ENCODE results near the gene NFIC.
"Not testable (repeated sequence)": the region's sequence is repeated elsewhere in the genome, so short reads cannot be mapped to it uniquely, and the experiment has no call there.

The NFIC gene

GRCh38 chr19:3365836-3366752 lies at the start of gene NFIC:
Gene NFIC (plus strand): TSS chr19:3366583. CDS start chr19:3366637, 54 bp downstream.
- no peak for DNase-seq (ENCODE audit: low spot score)

DNA sequence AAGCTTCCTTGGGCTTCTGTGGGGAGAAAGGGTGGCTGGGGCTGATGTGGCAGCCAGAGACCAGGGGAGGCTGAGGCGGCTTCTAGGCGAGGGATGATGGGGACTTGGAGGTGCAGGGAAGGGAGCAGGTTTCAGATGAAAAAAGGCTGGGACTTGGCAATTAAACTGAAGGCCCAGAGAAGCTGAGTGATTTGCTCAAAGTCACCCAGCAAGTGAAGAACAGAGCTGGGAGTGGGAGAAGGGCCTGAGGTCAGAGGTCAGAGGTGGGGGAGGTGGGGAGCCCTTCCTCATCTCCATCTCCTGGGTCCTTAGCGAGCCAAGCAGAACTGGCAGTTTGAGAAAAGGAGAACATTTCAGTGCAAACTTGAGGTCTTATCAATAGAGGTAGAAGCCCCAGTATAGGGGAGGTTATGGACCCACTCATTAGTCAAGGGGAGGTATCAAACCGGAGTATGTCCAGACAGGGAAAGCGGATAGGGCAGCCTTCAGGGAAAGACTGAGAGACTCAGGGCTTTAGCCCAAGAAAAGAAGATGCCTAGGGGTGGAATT lies 49.6 kb upstream of the NFIC start:
- DNase-seq (ENCODE audit: low spot score), result no peak

GRCh38 chr19:3319643-3320353 lies 46.6 kb upstream of the NFIC start:
- DNase-seq (ENCODE audit: low spot score), result no peak

DNA sequence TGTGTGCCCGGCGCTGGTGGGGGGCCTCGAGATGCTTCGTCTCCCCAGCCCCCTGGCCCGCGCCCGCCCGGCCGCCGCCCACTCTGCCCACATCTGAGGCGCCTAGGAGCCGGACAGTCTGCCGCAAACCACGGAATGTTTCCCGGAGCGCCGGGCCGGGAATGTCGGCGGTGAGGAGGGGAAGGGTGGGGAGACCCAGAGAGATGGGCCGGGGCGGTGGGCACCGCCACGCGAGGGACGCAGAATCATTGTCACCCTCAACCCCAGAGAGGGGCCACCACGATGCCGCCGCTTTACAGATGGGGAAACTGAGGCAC lies 46.1 kb upstream of the NFIC start:
- no peak for DNase-seq (ENCODE audit: low spot score)

GRCh38 chr19:3320853-3321252 lies 45.5 kb upstream of the NFIC start:
- no peak for DNase-seq (ENCODE audit: low spot score)

GRCh38 chr19:3321696-3322095 lies 44.7 kb upstream of the NFIC start:
- no peak for DNase-seq (ENCODE audit: low spot score)

GRCh38 chr19:3322199-3322978 lies 44.0 kb upstream of the NFIC start:
- no peak for DNase-seq (ENCODE audit: low spot score)

DNA sequence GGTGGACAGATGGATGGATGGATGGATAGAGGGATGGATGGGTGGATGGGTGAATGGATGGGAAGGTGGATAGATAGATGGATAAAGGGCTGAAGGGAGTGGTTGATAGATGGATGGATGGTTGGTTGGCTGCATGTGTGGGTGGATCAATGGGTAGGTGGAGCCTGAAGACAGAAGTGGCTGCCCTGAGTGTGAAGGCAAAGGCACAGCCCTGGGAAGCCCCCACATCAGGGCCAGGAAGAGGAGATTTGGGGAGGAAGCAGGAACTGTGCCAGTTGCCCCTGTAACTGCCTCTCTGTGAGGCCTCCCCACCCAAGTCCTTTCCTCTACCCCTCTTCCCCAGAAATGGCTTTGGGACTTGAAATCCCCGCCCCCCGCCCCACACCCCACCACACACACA lies 43.4 kb upstream of the NFIC start:
- no peak for DNase-seq (ENCODE audit: low spot score)

- no peak for DNase-seq (ENCODE audit: low spot score)
Measured at GRCh38 chr19:3323658-3324057, 42.7 kb upstream of the NFIC start.

GRCh38 chr19:3324405-3324856 lies 42.0 kb upstream of the NFIC start:
- DNase-seq (ENCODE audit: low spot score), result peak; percentile 69

DNA sequence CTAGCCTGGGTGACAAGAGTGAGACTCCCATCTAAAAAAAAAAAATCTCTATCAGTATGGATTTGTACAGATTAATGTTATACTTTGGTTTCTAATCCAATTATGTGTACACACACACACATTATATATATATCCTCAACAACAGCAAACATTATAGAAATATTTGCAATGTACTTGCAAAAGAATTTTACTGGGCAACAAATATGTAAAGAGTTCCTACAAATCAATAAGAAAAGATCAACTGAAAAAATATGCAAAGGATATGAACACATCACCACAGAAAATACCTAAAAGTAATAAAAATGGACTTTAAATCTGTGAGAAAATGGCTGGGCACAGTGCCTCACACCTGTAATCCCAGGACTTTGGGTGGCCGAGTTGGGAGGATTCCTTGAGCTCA lies 40.9 kb upstream of the NFIC start:
- DNase-seq (ENCODE audit: low spot score), result no peak

GRCh38 chr19:3328743-3329142 lies 37.6 kb upstream of the NFIC start:
- DNase-seq (ENCODE audit: low spot score), result no peak

GRCh38 chr19:3330047-3330446 lies 36.3 kb upstream of the NFIC start:
- no peak for DNase-seq (ENCODE audit: low spot score)

GRCh38 chr19:3332232-3332631 lies 34.2 kb upstream of the NFIC start:
- not testable (repeated sequence) for DNase-seq (ENCODE audit: low spot score)

GRCh38 chr19:3333020-3333583 lies 33.3 kb upstream of the NFIC start:
- DNase-seq (ENCODE audit: low spot score), result no peak

GRCh38 chr19:3333662-3334061 lies 32.7 kb upstream of the NFIC start:
- DNase-seq (ENCODE audit: low spot score), result no peak

- DNase-seq (ENCODE audit: low spot score), result not testable (repeated sequence)
Measured at GRCh38 chr19:3334749-3335430, 31.5 kb upstream of the NFIC start.

DNA sequence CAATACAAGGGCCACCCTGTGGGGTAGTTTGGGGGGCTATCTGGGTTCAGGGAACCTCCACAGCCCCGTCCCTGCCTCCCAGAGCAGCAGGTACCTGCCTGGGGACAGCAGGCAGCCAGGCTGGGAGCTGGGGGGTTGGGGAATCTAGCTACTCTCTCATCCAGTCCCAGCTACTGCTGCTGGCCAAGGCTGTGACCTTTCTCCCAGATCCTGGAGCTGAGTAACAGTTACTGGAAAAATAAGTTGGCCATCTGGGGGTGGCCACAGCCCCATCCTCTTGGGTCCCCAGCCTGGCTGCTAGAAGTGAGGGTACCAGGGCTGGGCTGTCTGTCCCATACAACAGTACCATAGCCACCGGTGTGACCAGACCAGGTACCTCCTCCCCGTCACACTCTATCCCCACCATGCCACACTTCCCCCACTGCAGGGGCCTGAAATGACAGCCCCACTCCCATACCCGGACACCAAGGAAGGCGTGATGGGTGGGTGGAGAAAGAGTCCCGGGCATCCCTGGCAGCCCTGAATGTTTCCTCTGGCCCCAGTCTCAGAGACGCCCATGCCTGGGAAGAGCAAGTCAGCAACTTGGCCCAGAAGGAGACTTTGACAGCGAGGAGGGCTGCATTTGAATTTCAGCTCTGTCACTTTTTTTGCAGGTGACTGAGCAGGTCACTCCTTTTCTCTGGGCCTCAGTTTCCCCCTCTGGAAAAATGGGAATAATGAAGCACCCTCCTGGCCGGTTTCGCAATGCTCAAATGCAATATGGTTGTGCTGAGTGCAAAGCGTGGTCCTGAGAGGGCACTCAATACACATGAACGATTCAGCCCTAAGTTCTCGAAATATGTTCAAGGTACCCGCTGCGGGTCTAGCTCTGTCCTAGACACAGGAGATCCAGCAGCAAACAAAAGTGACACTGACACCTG lies 30.7 kb upstream of the NFIC start:
- no peak for DNase-seq (ENCODE audit: low spot score)

- DNase-seq (ENCODE audit: low spot score), result no peak
Measured at GRCh38 chr19:3336351-3336679, 30.1 kb upstream of the NFIC start.
